Measurements from ENCODE around the gene ZFYVE19. TPM values are rescaled to one million over a fixed set of nuclear protein-coding genes. Genes with fewer than 3 reads are reported as not detected.

The ZFYVE19 gene
- total and polyA plus RNA-seq, 2 of the 13 experiments (the other 11 are each of a cell fraction or from before 2014, with no cell fraction given): 23.3 to 44.0 TPM

- ChIA-PET CTCF (ENCODE audit: low intra/inter-chr PET ratio, low total read pairs) (no interaction called here), POLR2A (interaction anchor here (1.0 kb wide), 1 partner anchor 14 kb away, joined by 3 read pairs; no protein-coding TSS in a partner anchor)
- no peak overlapping the region for H3K9ac ChIP-seq (ENCODE audit: insufficient read depth, low read depth, low read length)
- H3K36me3 ChIP-seq (replicated peaks in 1 of 2; ENCODE audit: control insufficient read depth in 1 of 2, insufficient read depth in 2 of 2, low read length in 2 of 2): no peaks in the 10 kb centered on the region
- H3K79me2 ChIP-seq (ENCODE audit: insufficient read depth, low read length): no peaks in the 10 kb centered on the region
- in situ Hi-C loops (cut with HindIII; ENCODE audit: extremely low pct_ligation_motif_present, low pct_unique_long_range_greater_than_20kb): no loop called here
- H3K4me1 ChIP-seq (ENCODE audit: insufficient read depth, low read length): peaks cover 49% of the 10 kb centered on the region
- intact Hi-C loops (cut with micrococcal nuclease; ENCODE audit: unreplicated experiment): no loop called here
- H3K27ac ChIP-seq (ENCODE audit: extremely low read length, insufficient read depth, low read length): no peak overlapping the region
- no peak for ATAC-seq
- no peak overlapping the region for H2AFZ ChIP-seq (ENCODE audit: low read length)
- H3K9me3 ChIP-seq (ENCODE audit: low read length): no peaks in the 10 kb centered on the region
- no TSS peak for BruUV-seq (replicated peaks)
- TF ChIP-seq ZNF430 (CRISPR knock-in tag; IDR thresholded peaks at IDR 0.05): no peak
- TF ChIP-seq TIGD3 (CRISPR knock-in tag; IDR thresholded peaks at IDR 0.05; ENCODE audit: borderline replicate concordance): no peak
- no peak for TF ChIP-seq ZNF253 (CRISPR knock-in tag; IDR thresholded peaks at IDR 0.05; ENCODE audit: borderline replicate concordance)
- no peak for TF ChIP-seq JUN (CRISPR knock-in tag; IDR thresholded peaks at IDR 0.05)
- no peak for TF ChIP-seq ZNF768 (CRISPR knock-in tag; IDR thresholded peaks at IDR 0.05)
- TF ChIP-seq ASH2L (IDR thresholded peaks at IDR 0.05; ENCODE audit: insufficient read length, low read depth, low read length): no peak
- no peak for TF ChIP-seq CREB3 (CRISPR knock-in tag; IDR thresholded peaks at IDR 0.05)
- TF ChIP-seq MEIS1 (CRISPR knock-in tag; IDR thresholded peaks at IDR 0.05; ENCODE audit: borderline replicate concordance): no peak
- no peak for TF ChIP-seq HMG20B (CRISPR knock-in tag; conservative IDR thresholded peaks at IDR 0.05)
- TF ChIP-seq HNRNPLL (IDR thresholded peaks at IDR 0.05; ENCODE audit: low read depth, low read length, poor library complexity, severe bottlenecking): no peak
- TF ChIP-seq CBX5 (CRISPR knock-in tag; IDR thresholded peaks at IDR 0.05; ENCODE audit: borderline replicate concordance): no peak
- TF ChIP-seq AFF4 (CRISPR knock-in tag; IDR thresholded peaks at IDR 0.05): no peak
- TF ChIP-seq PRPF4 (IDR thresholded peaks at IDR 0.05; ENCODE audit: low read depth, low read length, poor library complexity, severe bottlenecking): no peak
- TF ChIP-seq ZNF766 (CRISPR knock-in tag; IDR thresholded peaks at IDR 0.05; ENCODE audit: borderline replicate concordance): no peak
- TF ChIP-seq TARDBP (CRISPR knock-in tag; IDR thresholded peaks at IDR 0.05): no peak
- no peak for FAIRE-seq
- peaks cover 4 to 17% of the 10 kb centered on the region in 2 experiments; a peak in 3 of 5 replicates for H3K27me3 ChIP-seq (ENCODE audit: control insufficient read depth in 1 of 2, insufficient read depth in 2 of 2, low read length in 2 of 2)
- H4K20me1 ChIP-seq (ENCODE audit: insufficient read depth, low read length): no peaks in the 10 kb centered on the region
- H3K4me2 ChIP-seq (ENCODE audit: low read depth, low read length): no peak overlapping the region
- 68% methylated on average over 12 of the region's 12 CpGs for WGBS (ENCODE audit: low lambda C conversion rate)
- no peak overlapping the region for H3K4me3 ChIP-seq (replicated peaks in 1 of 3; ENCODE audit: insufficient read depth in 1 of 3, low read depth in 2 of 3, low read length in 3 of 3)
- DNase-seq (ENCODE audit: low spot score): no peak
Observed at GRCh38 chr15:40845036-40845435, 38.1 kb downstream of the ZFYVE19 start.

Data from HepG2 (cell line).